HCT116 (cell line): ENCODE results near the gene ERC2. TPM values are rescaled to one million over a fixed set of nuclear protein-coding genes. Genes with fewer than 3 reads are reported as not detected.

Experiments used
- ATAC-seq: fragments of 200-7000 bp; cut with Tn5 transposase; 2 replicates; pipeline ENCODE4 v1.9.1; 2020; ENCODE audit warnings: mild to moderate bottlenecking, moderate library complexity
- BruUV-seq: library from RNA; stranded (reverse); fragments of 400-500 nt; replicated peaks from 2 replicates; lab custom pipeline; 2021; lab: Mats Ljungman, UMichigan
- CTCF ChIA-PET: fragments of 300-600 bp; sonication (Branson Sonifier 250); formaldehyde crosslinking; loops from one replicate; lab custom pipeline; 2021; ENCODE audit warnings: antibody characterized with exemption; lab: Charles Lee
- POLR2A ChIA-PET: fragments of 300-600, 350-600 bp; sonication (Branson Sonifier 250); formaldehyde crosslinking; loops from one replicate; lab custom pipeline; 2021; ENCODE audit warnings: antibody characterized with exemption; lab: Charles Lee
- RAD21 ChIA-PET, 2 experiments: fragments of 300-600 bp; sonication (Branson Sonifier 250); formaldehyde crosslinking; loops; one replicate each; lab custom pipeline; 2023; ENCODE audit warnings: low total read pairs in 2 of 2; ENCODE audit not compliant: uncharacterized antibody in 2 of 2, unreplicated experiment in 2 of 2, low non-redundant PET in 1 of 2; lab: Charles Lee
- DNase-seq: peaks from one replicate; pipeline ENCODE4 v3.0.0-alpha.2; 2010; ENCODE audit warnings: low read depth, low spot score
- H2AFZ ChIP-seq: fragments of 200-600 bp; shearing (Covaris generic), sonication (generic); 2 replicates; pipeline ENCODE4 v1.6.1; 2017; ENCODE audit warnings: low read depth, mixed run types, mixed read lengths, antibody characterized with exemption, low read length; ENCODE audit not compliant: poor library complexity, severe bottlenecking
- H3K27ac ChIP-seq: 2 replicates; pipeline ENCODE4 v1.5.1; 2012; ENCODE audit warnings: low read depth, low read length
- H3K27me3 ChIP-seq: fragments of 200-600 bp; sonication (generic); 2 replicates; pipeline ENCODE4 v1.6.1; 2016; ENCODE audit warnings: mixed run types, low read length, mixed read lengths; ENCODE audit not compliant: insufficient read depth
- H3K36me3 ChIP-seq, 2 experiments: fragments of 200-500 bp in 1 of 2; fragments of 200-600 bp in 1 of 2; sonication (Bioruptor generic) in 1 of 2; sonication (generic) in 1 of 2; 2 replicates each; pipeline versions ENCODE4 v1.5.1 to v1.6.1; 2014 to 2016; ENCODE audit warnings: low read length in 2 of 2, inconsistent platforms in 1 of 2, mixed read lengths in 1 of 2, mixed run types in 1 of 2; ENCODE audit not compliant: insufficient read depth in 2 of 2, control insufficient read depth in 1 of 2
- H3K4me1 ChIP-seq, 2 experiments: fragments of 200-600 bp in 1 of 2; sonication (generic) in 1 of 2; 2 replicates each; pipeline versions ENCODE4 v1.5.1 to v1.6.1; 2012 to 2017; ENCODE audit warnings: low read length in 2 of 2, inconsistent platforms in 1 of 2, mild to moderate bottlenecking in 1 of 2, mixed read lengths in 1 of 2, mixed run types in 1 of 2, moderate library complexity in 1 of 2; ENCODE audit not compliant: insufficient read depth in 2 of 2, control insufficient read depth in 1 of 2
- H3K4me2 ChIP-seq: fragments of 200-600 bp; sonication (generic); 2 replicates; pipeline ENCODE4 v1.6.1; 2017; ENCODE audit warnings: mixed run types, low read length, mixed read lengths
- H3K4me3 ChIP-seq, 2 experiments: fragments of 200-600 bp in 1 of 2; sonication (generic) in 1 of 2; replicated peaks in 1 of 2; 2 replicates each; pipeline ENCODE4 v1.5.1; 2011 to 2016; ENCODE audit warnings: low read length in 2 of 2, control low read depth in 1 of 2, low read depth in 1 of 2, mild to moderate bottlenecking in 1 of 2, mixed read lengths in 1 of 2, mixed run types in 1 of 2
- H3K79me2 ChIP-seq: fragments of 200-600 bp; sonication (generic); 2 replicates; pipeline ENCODE4 v1.6.1; 2017; ENCODE audit warnings: mild to moderate bottlenecking, mixed run types, low read length, moderate library complexity, mixed read lengths; ENCODE audit not compliant: insufficient read depth
- H3K9ac ChIP-seq: fragments of 200-600 bp; sonication (generic); 2 replicates; pipeline ENCODE4 v1.6.1; 2016; ENCODE audit warnings: low read length, mixed read lengths
- H3K9me2 ChIP-seq: fragments of 200-600 bp; sonication (generic), shearing (Covaris generic); 2 replicates; pipeline ENCODE4 v1.6.1; 2017; ENCODE audit warnings: mixed run types, mild to moderate bottlenecking, moderate library complexity; ENCODE audit not compliant: insufficient read depth
- H3K9me3 ChIP-seq, 2 experiments: fragments of 200-500 bp in 1 of 2; fragments of 200-600 bp in 1 of 2; sonication (Bioruptor generic) in 1 of 2; sonication (generic) in 1 of 2; 2 replicates each; pipeline ENCODE4 v1.6.1; 2014 to 2017; ENCODE audit warnings: low read length in 2 of 2, mixed read lengths in 2 of 2, inconsistent platforms in 1 of 2, low read depth in 1 of 2, mild to moderate bottlenecking in 1 of 2, mixed run types in 1 of 2, moderate library complexity in 1 of 2; ENCODE audit not compliant: control insufficient read depth in 1 of 2, insufficient read depth in 1 of 2
- H4K20me1 ChIP-seq: fragments of 200-600 bp; sonication (generic), shearing (Covaris generic); 2 replicates; pipeline ENCODE4 v1.6.1; 2017; ENCODE audit warnings: mixed run types, mild to moderate bottlenecking, moderate library complexity; ENCODE audit not compliant: insufficient read depth
- CBX3 ChIP-seq: IDR thresholded peaks from 2 replicates; pipeline ENCODE4 v1.6.1; 2012; ENCODE audit warnings: low read depth
- CEBPB ChIP-seq: IDR thresholded peaks from 2 replicates; pipeline ENCODE4 v1.6.1; 2012; ENCODE audit warnings: low read depth
- CTCF ChIP-seq, 3 experiments: fragments of 200-600 bp in 1 of 3; sonication (generic) in 1 of 3; IDR thresholded peaks in 2 of 3; conservative IDR thresholded peaks in 1 of 3; 2 replicates each; pipeline ENCODE4 v1.5.1; 2012 to 2017; ENCODE audit warnings: low read depth in 2 of 3, low read length in 2 of 3, antibody characterized with exemption in 1 of 3, borderline replicate concordance in 1 of 3, control low read depth in 1 of 3, mild to moderate bottlenecking in 1 of 3, mixed read lengths in 1 of 3, mixed run types in 1 of 3, moderate library complexity in 1 of 3; ENCODE audit not compliant: insufficient read depth in 1 of 3
- EGR1 ChIP-seq: IDR thresholded peaks from 2 replicates; pipeline ENCODE4 v1.6.1; 2012; ENCODE audit warnings: low read depth
- ELF1 ChIP-seq: IDR thresholded peaks from 2 replicates; pipeline ENCODE4 v1.6.1; 2012; ENCODE audit warnings: low read depth, borderline replicate concordance
- EZH2 ChIP-seq: fragments of 200-600 bp; sonication (generic); IDR thresholded peaks from 2 replicates; pipeline ENCODE4 v1.6.1; 2017; ENCODE audit warnings: antibody characterized with exemption, mixed run types
- EZH2phosphoT487 ChIP-seq: fragments of 200-600 bp; IDR thresholded peaks from 2 replicates; pipeline ENCODE4 v1.6.1; 2018; ENCODE audit warnings: antibody characterized with exemption, borderline replicate concordance
- JUND ChIP-seq: IDR thresholded peaks from 2 replicates; pipeline ENCODE4 v1.6.1; 2012
- POLR2A ChIP-seq: IDR thresholded peaks from 2 replicates; pipeline ENCODE4 v1.7.0; 2011; ENCODE audit warnings: borderline replicate concordance; ENCODE audit not compliant: insufficient read depth, insufficient read length; ENCODE audit errors: extremely low read depth
- POLR2AphosphoS5 ChIP-seq: IDR thresholded peaks from 2 replicates; pipeline ENCODE4 v1.6.1; 2011; ENCODE audit warnings: mild to moderate bottlenecking, low read depth, low read length, moderate library complexity
- RAD21 ChIP-seq: IDR thresholded peaks from 2 replicates; pipeline ENCODE4 v1.6.1; 2012; ENCODE audit warnings: low read depth, mild to moderate bottlenecking
- SIN3A ChIP-seq: IDR thresholded peaks from 2 replicates; pipeline ENCODE4 v1.6.1; 2012; ENCODE audit warnings: low read depth
- SP1 ChIP-seq: IDR thresholded peaks from 2 replicates; pipeline ENCODE4 v1.6.1; 2012; ENCODE audit warnings: low read depth
- SRF ChIP-seq: IDR thresholded peaks from 2 replicates; pipeline ENCODE4 v1.6.1; 2012; ENCODE audit warnings: low read depth
- TCF7L2 ChIP-seq: IDR thresholded peaks from 2 replicates; pipeline ENCODE4 v1.7.0; 2011; ENCODE audit warnings: borderline replicate concordance, inconsistent platforms; ENCODE audit not compliant: insufficient read depth, insufficient read length; ENCODE audit errors: extremely low read depth
- ZFX ChIP-seq: fragments of 450-650 bp; IDR thresholded peaks from 2 replicates; pipeline ENCODE4 v1.6.1; 2017
- ZNF274 ChIP-seq: fragments of 200-500 bp; sonication (Bioruptor generic); IDR thresholded peaks from 2 replicates; pipeline ENCODE4 v1.6.1; 2014; ENCODE audit warnings: mild to moderate bottlenecking, low read depth, low read length, inconsistent platforms
- intact Hi-C: fragments of 100-400 bp; cut with micrococcal nuclease; formaldehyde crosslinking; loops from 2 replicates; pipeline ENCODE4 v1.10.0; 2022
- total RNA-seq: library from RNA; stranded (reverse); gene quantifications from one replicate; pipeline ENCODE4 v1.2.1, GENCODE V29; 2021; ENCODE audit not compliant: unreplicated experiment
- TF ChIP-seq, protein P1 (sequence below): IDR thresholded peaks from 2 replicates; pipeline ENCODE4 v1.6.1; 2012

ERC2 gene
- total RNA-seq, 1 experiment from 2014 or later = not detected

GRCh38 chr3:55608301-55608937 is 859.8 kb downstream of the ERC2 start:
- no peaks in the 10 kb centered on the region for H3K4me1 ChIP-seq
- ATAC-seq (no peak), DNase-seq (no peak)
- H4K20me1 ChIP-seq = no peaks in the 10 kb centered on the region
- TF ChIP-seq SP1 (no peak), POLR2A (no peak), ELF1 (no peak), RAD21 (no peak), CTCF (IDR thresholded peaks at IDR 0.05 in 2 of 3, conservative IDR thresholded peaks at IDR 0.05 in 1 of 3; ENCODE audit: borderline replicate concordance in 1 of 3, insufficient read depth in 1 of 3, low read depth in 2 of 3, low read length in 2 of 3) (no peak), EGR1 (no peak), ZFX (no peak)
- H3K9me2 ChIP-seq = no peaks in the 10 kb centered on the region
- H3K4me3 ChIP-seq = no peak overlapping the region
- H3K4me2 ChIP-seq = no peak overlapping the region
- peaks cover 0 to 10% of the 10 kb centered on the region in 2 experiments; a peak in 2 of 4 replicates for H3K9me3 ChIP-seq
- no TSS peak for BruUV-seq
- no peaks in the 10 kb centered on the region for H3K79me2 ChIP-seq
- no peaks in the 10 kb centered on the region for H3K36me3 ChIP-seq
- H3K9ac ChIP-seq = no peak overlapping the region
- ChIA-PET RAD21 (no interaction called here), POLR2A (no interaction called here), CTCF (no interaction called here)
- intact Hi-C loops = no loop called here
- no peak overlapping the region for H2AFZ ChIP-seq
- H3K27me3 ChIP-seq = no peaks in the 10 kb centered on the region
- no peak overlapping the region for H3K27ac ChIP-seq

- ChIA-PET RAD21 (no interaction called here), POLR2A (no interaction called here), CTCF (no interaction called here)
- DNase-seq = no peak
- intact Hi-C loops = no loop called here
- no peak overlapping the region for H2AFZ ChIP-seq
- H3K9me3 ChIP-seq = peaks cover 0 to 10% of the 10 kb centered on the region in 2 experiments; a peak in 2 of 4 replicates
- H4K20me1 ChIP-seq = no peaks in the 10 kb centered on the region
- ATAC-seq = no peak
- no peak overlapping the region for H3K27ac ChIP-seq
- no peaks in the 10 kb centered on the region for H3K9me2 ChIP-seq
- H3K4me2 ChIP-seq = no peak overlapping the region
- H3K4me3 ChIP-seq = no peak overlapping the region
- H3K9ac ChIP-seq = no peak overlapping the region
- no peaks in the 10 kb centered on the region for H3K27me3 ChIP-seq
- no TSS peak for BruUV-seq
- H3K36me3 ChIP-seq = no peaks in the 10 kb centered on the region
- H3K4me1 ChIP-seq = no peaks in the 10 kb centered on the region
- no peaks in the 10 kb centered on the region for H3K79me2 ChIP-seq
- TF ChIP-seq EZH2phosphoT487 = no peak
- TF ChIP-seq TCF7L2 = no peak
- TF ChIP-seq JUND = no peak
- TF ChIP-seq EZH2 = no peak
- TF ChIP-seq POLR2AphosphoS5 = no peak
- no peak for TF ChIP-seq ZNF274
- TF ChIP-seq SIN3A = no peak
- TF ChIP-seq CEBPB = no peak
- TF ChIP-seq SRF = no peak
- TF ChIP-seq SP1 = no peak
- TF ChIP-seq, protein P1, sequence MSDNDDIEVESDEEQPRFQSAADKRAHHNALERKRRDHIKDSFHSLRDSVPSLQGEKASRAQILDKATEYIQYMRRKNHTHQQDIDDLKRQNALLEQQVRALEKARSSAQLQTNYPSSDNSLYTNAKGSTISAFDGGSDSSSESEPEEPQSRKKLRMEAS = no peak
- TF ChIP-seq POLR2A = no peak
- TF ChIP-seq CBX3 = no peak
These were observed 860.4 kb downstream of the ERC2 start for GRCh38 chr3:55607844-55608243.
